Left hindlimb (tissue), 1 donor: ENCODE results near the gene TLR8.

ENCODE experiments used
- DNase-seq: peaks from one replicate; pipeline ENCODE4 v3.0.0-alpha.2; 2018

TLR8 gene

GRCh38 chrX:12906046-12906761, at the start of gene TLR8:
Gene TLR8, plus strand, starts transcription at chrX:12906620. Its CDS starts 87 bp downstream, at chrX:12906707.
- no peak for DNase-seq

- no peak for DNase-seq
Observed at GRCh38 chrX:12865359-12865758, 41.1 kb upstream of the TLR8 start.

GRCh38 chrX:12866451-12867377, 39.7 kb upstream of the TLR8 start, which contains the start of gene TLR7:
Gene TLR7, plus strand, starts transcription at chrX:12867072. Its CDS starts 507 bp downstream, at chrX:12867579.
- no peak for DNase-seq

GRCh38 chrX:12867685-12868084, 38.7 kb upstream of the TLR8 start:
- DNase-seq, result no peak

GRCh38 chrX:12868747-12869146, 37.7 kb upstream of the TLR8 start:
- DNase-seq, result no peak

- DNase-seq, result no peak
Observed at GRCh38 chrX:12871257-12871656, 35.2 kb upstream of the TLR8 start.

GRCh38 chrX:12872741-12873140, 33.7 kb upstream of the TLR8 start:
- DNase-seq, result no peak

GRCh38 chrX:12874581-12874980, 31.8 kb upstream of the TLR8 start:
- no peak for DNase-seq

GRCh38 chrX:12877386-12877785, 29.0 kb upstream of the TLR8 start:
- no peak for DNase-seq

GRCh38 chrX:12878536-12878935, 27.9 kb upstream of the TLR8 start:
- no peak for DNase-seq

GRCh38 chrX:12881914-12882313, 24.5 kb upstream of the TLR8 start:
- DNase-seq, result no peak

- DNase-seq, result no peak
Observed at GRCh38 chrX:12885508-12885907, 20.9 kb upstream of the TLR8 start.

GRCh38 chrX:12886545-12886944, 19.9 kb upstream of the TLR8 start:
- no peak for DNase-seq

GRCh38 chrX:12887141-12887540, 19.3 kb upstream of the TLR8 start:
- no peak for DNase-seq

GRCh38 chrX:12887767-12888166, 18.7 kb upstream of the TLR8 start:
- DNase-seq, result no peak

- DNase-seq, result no peak
Observed at GRCh38 chrX:12890467-12890866, 16.0 kb upstream of the TLR8 start.

GRCh38 chrX:12891171-12891570, 15.2 kb upstream of the TLR8 start:
- DNase-seq, result no peak

- DNase-seq, result no peak
Observed at GRCh38 chrX:12891915-12892506, 14.4 kb upstream of the TLR8 start.

- DNase-seq, result no peak
Observed at GRCh38 chrX:12892716-12893115, 13.7 kb upstream of the TLR8 start.

- DNase-seq, result no peak
Observed at GRCh38 chrX:12894074-12895030, 12.1 kb upstream of the TLR8 start.

GRCh38 chrX:12895866-12896265, 10.6 kb upstream of the TLR8 start:
- no peak for DNase-seq

GRCh38 chrX:12896935-12897334, 9.5 kb upstream of the TLR8 start:
- DNase-seq, result no peak
